H1 (cell line): ENCODE results near the gene ITGA3. TPM values are rescaled to one million over a fixed set of nuclear protein-coding genes. Genes with fewer than 3 reads are reported as not detected.

Experiments used
- CTCF ChIA-PET: fragments of 300-600 bp; sonication (Branson Sonifier 250); formaldehyde crosslinking; loops from one replicate; lab custom pipeline; 2021; ENCODE audit not compliant: partially characterized antibody; lab: Charles Lee
- POLR2A ChIA-PET: fragments of 300-600 bp; sonication (Branson Sonifier 250); formaldehyde crosslinking; loops from one replicate; lab custom pipeline; 2021; ENCODE audit warnings: inconsistent platforms; ENCODE audit not compliant: partially characterized antibody; lab: Charles Lee
- DNase-seq, 2 experiments: peaks; one replicate each; pipeline versions ENCODE4 v3.0.0 to v3.0.0-alpha.2; 2010 to 2022; ENCODE audit warnings: low spot score in 2 of 2, low read depth in 1 of 2, mixed read lengths in 1 of 2
- FAIRE-seq: peaks from 2 replicates; lab custom pipeline; 2011; peaks lifted over from hg19 to GRCh38; lab: Jason Lieb, UNC
- H2AFZ ChIP-seq: 2 replicates; pipeline ENCODE4 v1.8.1; 2012; ENCODE audit warnings: low read length, inconsistent platforms
- H2AK5ac ChIP-seq: 2 replicates; pipeline ENCODE4 v1.6.1; 2013; ENCODE audit warnings: low read depth, low read length
- H2BK120ac ChIP-seq: replicated peaks from 2 replicates; pipeline ENCODE3; 2013; ENCODE audit warnings: low read depth, low read length, inconsistent platforms
- H2BK12ac ChIP-seq: 2 replicates; pipeline ENCODE4 v1.6.1; 2013; ENCODE audit warnings: low read depth, low read length
- H2BK15ac ChIP-seq: 2 replicates; pipeline ENCODE4 v1.6.1; 2013; ENCODE audit warnings: low read length
- H2BK20ac ChIP-seq: 2 replicates; pipeline ENCODE4 v1.6.1; 2013; ENCODE audit warnings: low read length
- H2BK5ac ChIP-seq: 2 replicates; pipeline ENCODE4 v1.6.1; 2013; ENCODE audit warnings: low read depth, low read length
- H3K14ac ChIP-seq: 2 replicates; pipeline ENCODE4 v1.6.1; 2013; ENCODE audit warnings: inconsistent platforms; ENCODE audit not compliant: insufficient read length
- H3K18ac ChIP-seq: 2 replicates; pipeline ENCODE4 v1.6.1; 2013; ENCODE audit warnings: low read length; ENCODE audit errors: extremely low read depth
- H3K23ac ChIP-seq: 2 replicates; pipeline ENCODE4 v1.6.1; 2013; ENCODE audit warnings: inconsistent platforms; ENCODE audit not compliant: insufficient read length
- H3K23me2 ChIP-seq: 2 replicates; pipeline ENCODE4 v1.6.1; 2013; ENCODE audit warnings: low read depth, low read length
- H3K27ac ChIP-seq: 2 replicates; pipeline ENCODE4 v1.6.1; 2011; ENCODE audit warnings: low read depth, low read length, inconsistent platforms
- H3K27me3 ChIP-seq, 4 experiments: replicated peaks in 1 of 4; 1 replicate in 1 of 4; 2 replicates in 3 of 4; pipeline versions ENCODE4 v1.6.1 to v1.8.1; 2011 to 2013; ENCODE audit warnings: low read length in 3 of 4, mild to moderate bottlenecking in 3 of 4, inconsistent platforms in 2 of 4, mixed read lengths in 2 of 4, moderate library complexity in 1 of 4; ENCODE audit not compliant: control insufficient read depth in 3 of 4, insufficient read depth in 3 of 4; ENCODE audit errors: extremely low read depth in 1 of 4
- H3K36me3 ChIP-seq, 4 experiments: 2 replicates each; pipeline versions ENCODE4 v1.6.1 to v1.8.1; 2011 to 2013; ENCODE audit warnings: mild to moderate bottlenecking in 4 of 4, low read length in 3 of 4, moderate library complexity in 2 of 4, control low read depth in 1 of 4, inconsistent platforms in 1 of 4; ENCODE audit not compliant: insufficient read depth in 4 of 4, control insufficient read depth in 2 of 4
- H3K4ac ChIP-seq: replicated peaks from 2 replicates; pipeline ENCODE3; 2013; ENCODE audit warnings: low read length, low read depth, mixed read lengths, inconsistent platforms; ENCODE audit not compliant: insufficient read length
- H3K4me1 ChIP-seq, 4 experiments: replicated peaks in 1 of 4; 1 replicate in 1 of 4; 2 replicates in 3 of 4; pipeline versions ENCODE4 v1.6.1 to v1.8.1; 2011 to 2013; ENCODE audit warnings: low read length in 3 of 4, inconsistent platforms in 2 of 4, mixed read lengths in 1 of 4; ENCODE audit not compliant: insufficient read depth in 4 of 4, control insufficient read depth in 3 of 4
- H3K4me2 ChIP-seq, 2 experiments: 2 replicates each; pipeline versions ENCODE4 v1.6.1 to v1.8.1; 2011 to 2013; ENCODE audit warnings: low read depth in 2 of 2, low read length in 2 of 2, control low read depth in 1 of 2, inconsistent platforms in 1 of 2, mild to moderate bottlenecking in 1 of 2; ENCODE audit not compliant: insufficient read depth in 1 of 2
- H3K4me3 ChIP-seq, 4 experiments: fragments of 200-600, 300-600 bp in 1 of 4; sonication (generic), shearing (Covaris generic), sonication (Bioruptor Twin) in 1 of 4; 2 replicates each; pipeline versions ENCODE4 v1.5.1 to v1.8.1; 2011 to 2016; ENCODE audit warnings: low read length in 4 of 4, low read depth in 3 of 4, control low read depth in 2 of 4, inconsistent platforms in 2 of 4, mild to moderate bottlenecking in 2 of 4, mixed read lengths in 1 of 4, moderate library complexity in 1 of 4; ENCODE audit not compliant: insufficient read depth in 2 of 4; ENCODE audit errors: extremely low read depth in 1 of 4
- H3K56ac ChIP-seq: replicated peaks from 2 replicates; pipeline ENCODE3; 2013; ENCODE audit warnings: low read depth, mild to moderate bottlenecking, mixed read lengths, low read length, inconsistent platforms; ENCODE audit not compliant: insufficient read length
- H3K79me1 ChIP-seq: 2 replicates; pipeline ENCODE4 v1.6.1; 2013; ENCODE audit warnings: low read depth, low read length, control low read depth
- H3K79me2 ChIP-seq, 2 experiments: 2 replicates each; pipeline versions ENCODE4 v1.6.1 to v1.8.1; 2012 to 2013; ENCODE audit warnings: low read length in 2 of 2, mild to moderate bottlenecking in 2 of 2, inconsistent platforms in 1 of 2; ENCODE audit not compliant: insufficient read depth in 2 of 2, control insufficient read depth in 1 of 2
- H3K9ac ChIP-seq, 4 experiments: replicated peaks in 1 of 4; 1 replicate in 1 of 4; 2 replicates in 3 of 4; pipeline versions ENCODE4 v1.6.1 to v1.8.1; 2011 to 2013; ENCODE audit warnings: low read depth in 3 of 4, low read length in 3 of 4, control low read depth in 2 of 4, mild to moderate bottlenecking in 2 of 4, moderate library complexity in 2 of 4, inconsistent platforms in 1 of 4; ENCODE audit errors: extremely low read depth in 1 of 4
- H3K9me3 ChIP-seq, 2 experiments: 2 replicates each; pipeline versions ENCODE4 v1.6.1 to v1.8.1; 2012 to 2013; ENCODE audit warnings: mild to moderate bottlenecking in 2 of 2, moderate library complexity in 2 of 2, control low read depth in 1 of 2, inconsistent platforms in 1 of 2, low read depth in 1 of 2, low read length in 1 of 2, mixed read lengths in 1 of 2; ENCODE audit not compliant: insufficient read depth in 2 of 2
- H4K20me1 ChIP-seq, 2 experiments: replicated peaks in 1 of 2; 2 replicates each; pipeline versions ENCODE3 to v1.8.1; 2011 to 2013; ENCODE audit warnings: inconsistent platforms in 2 of 2, low read length in 2 of 2, mild to moderate bottlenecking in 1 of 2; ENCODE audit not compliant: insufficient read depth in 2 of 2, control insufficient read depth in 1 of 2
- H4K5ac ChIP-seq: 2 replicates; pipeline ENCODE4 v1.6.1; 2013; ENCODE audit warnings: low read length, low read depth, mixed read lengths, inconsistent platforms; ENCODE audit not compliant: insufficient read length
- H4K8ac ChIP-seq: 2 replicates; pipeline ENCODE4 v1.8.0; 2013; ENCODE audit warnings: mild to moderate bottlenecking, moderate library complexity, low read length, inconsistent platforms; ENCODE audit not compliant: insufficient read depth; ENCODE audit errors: extremely low read depth
- H4K91ac ChIP-seq: replicated peaks from 2 replicates; pipeline ENCODE3; 2013; ENCODE audit warnings: low read length, mixed read lengths, inconsistent platforms; ENCODE audit not compliant: insufficient read length
- BRCA1 ChIP-seq: IDR thresholded peaks from 2 replicates; pipeline ENCODE4 v1.6.1; 2012; ENCODE audit warnings: low read depth, low read length, improper control_type of control experiment
- JUND ChIP-seq: IDR thresholded peaks from 2 replicates; pipeline ENCODE4 v1.6.1; 2011; ENCODE audit warnings: mild to moderate bottlenecking, improper control_type of control experiment, low read length
- POLR2A ChIP-seq, 2 experiments: IDR thresholded peaks; 1 replicate in 1 of 2; 2 replicates in 1 of 2; pipeline ENCODE4 v1.6.1; 2011; ENCODE audit warnings: low read depth in 2 of 2, low read length in 2 of 2, mild to moderate bottlenecking in 2 of 2; ENCODE audit errors: control extremely low read depth in 1 of 2
- SIX5 ChIP-seq: IDR thresholded peaks from 2 replicates; pipeline ENCODE4 v1.6.1; 2011; ENCODE audit warnings: mild to moderate bottlenecking, low read depth, low read length
- WGBS, 2 experiments: shearing (Covaris generic) in 1 of 2; methylation state at CpG; one replicate each; pipeline versions ENCODE4 v1.1.6 to v1.1.7; 2013 to 2015; ENCODE audit warnings: low lambda C conversion rate in 2 of 2, mixed read lengths in 2 of 2, inconsistent platforms in 1 of 2, low coverage in 1 of 2, missing lambda C conversion rate in 1 of 2; ENCODE audit not compliant: insufficient replicate concordance in 2 of 2, insufficient coverage in 1 of 2, insufficient read length in 1 of 2; ENCODE audit errors: extremely low coverage in 1 of 2, missing lambda C conversion rate in 1 of 2; 5-methylcytosine and 5-hydroxymethylcytosine counted together
- polyA plus RNA-seq, 7 experiments: library from polyadenylated mRNA; depleted of rRNA in 3 of 7; stranded (reverse) in 5 of 7; unstranded in 2 of 7; fragments of >200 nt in 5 of 7; fragments of 200-250 nt in 2 of 7; gene quantifications; 1 replicate in 5 of 7; 2 replicates in 1 of 7; 4 replicates in 1 of 7; pipeline versions ENCODE4 v1.2.1 to v1.2.3, GENCODE V29; 2011 to 2013; ENCODE audit warnings: missing spikeins in 2 of 7, mixed read lengths in 2 of 7
- total RNA-seq: library from RNA; stranded (reverse); fragmentation: NEBNext Ultra II Directional; extraction: Animal tissue kit (Norgen Biotek cat#: 25700); gene quantifications from 2 replicates; pipeline ENCODE4 v1.2.1, GENCODE V29; 2021

Gene ITGA3
- total and polyA plus RNA-seq, 2 of the 8 experiments (the other 6 are each of a cell fraction or from before 2014, with no cell fraction given) = 24.0 to 24.2 TPM

DNA sequence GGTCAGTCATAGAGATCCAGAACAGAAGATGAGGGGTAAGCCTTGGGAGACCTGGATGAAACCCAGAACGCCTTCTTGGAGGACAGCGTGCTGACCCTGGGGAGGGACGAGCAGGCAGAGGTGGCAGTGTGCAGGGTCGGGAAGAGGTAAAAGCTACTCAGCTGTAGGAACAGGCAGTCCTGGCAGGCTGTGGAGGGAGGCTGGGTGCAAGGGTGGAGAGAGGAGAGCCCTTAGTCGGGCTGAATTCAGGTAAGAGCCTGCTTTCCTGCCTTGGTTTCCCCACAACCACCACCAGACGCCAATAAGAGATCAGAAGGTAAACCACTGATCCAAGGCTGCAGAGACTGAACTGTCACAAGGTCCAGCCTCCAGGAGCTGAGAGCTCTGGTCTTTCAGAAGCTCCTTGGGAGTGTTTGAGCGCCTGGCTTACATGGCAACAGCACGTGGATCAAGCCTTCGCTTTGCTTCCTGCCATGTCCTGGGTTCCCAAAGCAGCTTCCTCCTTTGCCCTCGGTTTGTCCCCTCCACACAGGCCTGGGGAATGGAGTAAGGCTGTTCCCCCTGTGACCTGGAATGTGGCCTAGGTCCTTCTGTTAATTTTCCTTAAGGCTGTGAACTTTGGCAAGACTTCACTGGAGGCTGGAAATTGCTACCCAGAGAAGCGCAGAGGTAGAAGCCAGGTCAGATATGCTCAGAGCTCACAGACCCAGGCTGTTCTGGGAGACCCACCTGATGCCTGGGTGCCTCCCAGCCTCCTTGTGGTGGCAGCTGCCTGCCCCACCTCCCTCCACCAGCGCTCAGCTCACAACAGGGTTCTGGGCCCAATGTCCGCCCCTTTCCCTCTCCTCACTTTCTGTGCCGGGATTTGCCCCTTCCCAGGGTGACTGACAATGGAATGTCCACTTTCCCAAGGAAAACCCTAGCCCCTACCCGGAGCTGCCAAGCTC, 35.3 kb downstream of the ITGA3 start:
- POLR2A ChIA-PET = interaction anchor here (1.1 to 1.3 kb wide), 2 partner anchors 10 to 15 kb away, joined by 3 read pairs; no protein-coding TSS in a partner anchor
- no peak for FAIRE-seq
- WGBS, 2 experiments = 78% methylated on average over 15 of the region's 15 CpGs; no CpG with 5 or more reads in 1 of the 2 experiments
- TF ChIP-seq POLR2A (IDR thresholded peaks at IDR 0.05; ENCODE audit: control extremely low read depth in 1 of 2, low read depth in 2 of 2, low read length in 2 of 2) (no peak), BRCA1 (no peak), JUND (no peak), SIX5 (no peak)

More for the DNA sequence above, 35.3 kb downstream of the ITGA3 start:
- H3K23me2 ChIP-seq = peaks cover 13% of the 10 kb centered on the region
- no peaks in the 10 kb centered on the region for H3K36me3 ChIP-seq
- no peak overlapping the region for H2AK5ac ChIP-seq
- no peaks in the 10 kb centered on the region for H3K79me1 ChIP-seq
- no peak overlapping the region; the same call in 1 of the 2 replicates for H4K8ac ChIP-seq
- H4K5ac ChIP-seq = no peak overlapping the region
- peaks cover 0 to 3% (median 0%) of the 10 kb centered on the region in 4 experiments; a peak in 3 of 7 replicates for H3K27me3 ChIP-seq
- no peak overlapping the region for H2BK5ac ChIP-seq
- H2BK15ac ChIP-seq = 0 out of 2 replicates have a peak overlapping the region, but pooled peaks have one; percentile 72
- no peak overlapping the region for H3K4me2 ChIP-seq
- H3K4me3 ChIP-seq = no peak overlapping the region
- H4K20me1 ChIP-seq = no peaks in the 10 kb centered on the region
- no peak overlapping the region for H2BK120ac ChIP-seq
- no peak for DNase-seq
- no peak overlapping the region for H3K23ac ChIP-seq
- no peak overlapping the region for H2BK20ac ChIP-seq
- H3K9ac ChIP-seq = no peak overlapping the region
- no peak overlapping the region; the same call in 1 of the 2 replicates for H2BK12ac ChIP-seq
- H3K79me2 ChIP-seq = peaks cover 0 to 4% of the 10 kb centered on the region in 2 experiments; a peak in 1 of 4 replicates
- no peak overlapping the region for H2AFZ ChIP-seq
- peaks cover 0 to 5% (median 2%) of the 10 kb centered on the region in 4 experiments; a peak in 5 of 7 replicates for H3K4me1 ChIP-seq
- no peak overlapping the region for H3K56ac ChIP-seq
- H3K14ac ChIP-seq = no peak overlapping the region
- no peak overlapping the region for H3K27ac ChIP-seq
- no peak overlapping the region for H3K18ac ChIP-seq
- H4K91ac ChIP-seq = no peak overlapping the region
- CTCF ChIA-PET = interaction anchor here (0.5 to 15.7 kb wide), 22 partner anchors 10 to 231 kb away, joined by 3 to 412 read pairs (median 5); partner anchors contain the start of gene ITGA3
- H3K4ac ChIP-seq = no peak overlapping the region
- H3K9me3 ChIP-seq = no peaks in the 10 kb centered on the region
